A673 (cell line): Measurements from ENCODE around the gene PARVA.

Experiments used
- CTCF ChIP-seq: fragments of 300-800, 200-600 bp; sonication (generic); conservative IDR thresholded peaks from 2 replicates; pipeline ENCODE4 v1.5.1; 2017; ENCODE audit warnings: low read depth, mild to moderate bottlenecking, antibody characterized with exemption, low read length, moderate library complexity, mixed read lengths
- EZH2 ChIP-seq: fragments of 200-600 bp; sonication (generic); IDR thresholded peaks from 2 replicates; pipeline ENCODE4 v1.6.1; 2017; ENCODE audit warnings: borderline replicate concordance, low read depth, mild to moderate bottlenecking, mixed read lengths, antibody characterized with exemption, low read length; ENCODE audit not compliant: poor library complexity, severe bottlenecking

DNA sequence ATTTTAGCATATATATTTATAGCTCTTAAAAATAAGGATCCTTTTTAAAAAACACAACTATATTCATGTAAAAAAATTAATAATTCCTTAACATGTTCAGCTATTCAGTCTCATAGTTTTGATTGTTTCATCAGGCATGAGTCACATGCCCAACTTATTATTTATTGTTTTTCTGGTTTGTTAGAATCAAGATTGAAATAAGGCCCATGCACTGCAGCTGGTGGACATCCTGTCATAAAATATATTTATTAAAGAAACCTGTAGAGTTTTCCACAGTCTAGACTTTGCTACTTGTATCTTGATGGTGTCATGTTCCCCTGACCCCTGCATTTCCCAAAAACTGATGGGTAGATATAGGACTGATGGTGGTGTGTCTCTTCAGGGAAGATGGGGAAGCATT, 77.4 kb downstream of the PARVA start:
- no peak for TF ChIP-seq CTCF
- no peak for TF ChIP-seq EZH2
